Stimulated activated CD8-positive, alpha-beta memory T cell treated with anti-CD3 and anti-CD28 coated beads, Interleukin-7, amount 100 ng/mL, for 48 hours (primary cell): ENCODE measurements around the gene CBFA2T3.

Experiments used
- DNase-seq, 2 donors: peaks; one replicate each; pipeline ENCODE4 v3.0.0-alpha.2; 2020; ENCODE audit warnings: low read depth in 1 of 2; ENCODE audit errors: extremely low read depth in 1 of 2

CBFA2T3 gene

GRCh38 chr16:88865310-88865709, 111.7 kb downstream of the CBFA2T3 start:
- no peak for DNase-seq

GRCh38 chr16:88864521-88864920, 112.5 kb downstream of the CBFA2T3 start:
- DNase-seq = no peak

- DNase-seq = no peak
Measured at GRCh38 chr16:88864099-88864498, 112.9 kb downstream of the CBFA2T3 start.

GRCh38 chr16:88863426-88863825, 113.6 kb downstream of the CBFA2T3 start:
- no peak for DNase-seq

- DNase-seq = no peak
Measured at GRCh38 chr16:88862968-88863367, 114.0 kb downstream of the CBFA2T3 start.

GRCh38 chr16:88861359-88861758, 115.6 kb downstream of the CBFA2T3 start:
- no peak for DNase-seq

- no peak for DNase-seq
Measured at GRCh38 chr16:88859381-88860091, 117.5 kb downstream of the CBFA2T3 start.

GRCh38 chr16:88857728-88858339, 119.2 kb downstream of the CBFA2T3 start:
- DNase-seq = peak; percentile 46 to 65

- peak; percentile 95 to 97 for DNase-seq
Measured at GRCh38 chr16:88856828-88857727, 119.9 kb downstream of the CBFA2T3 start, which contains the start of the genes GALNS and TRAPPC2L. TSS of gene GALNS (minus strand) at chr16:88856947. CDS start at chr16:88856877, 70 bp downstream. TSS of gene TRAPPC2L (plus strand) at chr16:88857127. CDS start at chr16:88857151, 24 bp downstream.

GRCh38 chr16:88856122-88856827, 120.7 kb downstream of the CBFA2T3 start:
- no peak for DNase-seq

GRCh38 chr16:88855736-88856121, 121.3 kb downstream of the CBFA2T3 start:
- DNase-seq = no peak

GRCh38 chr16:88855176-88855575, 121.8 kb downstream of the CBFA2T3 start:
- DNase-seq = no peak

GRCh38 chr16:88854306-88855111, 122.5 kb downstream of the CBFA2T3 start:
- DNase-seq = peak in 1 of 2 donors; percentile 17

- DNase-seq = no peak
Measured at GRCh38 chr16:88853325-88853941, 123.6 kb downstream of the CBFA2T3 start.

- no peak for DNase-seq
Measured at GRCh38 chr16:88851616-88852015, 125.4 kb downstream of the CBFA2T3 start.

- DNase-seq = no peak
Measured at GRCh38 chr16:88850531-88851199, 126.3 kb downstream of the CBFA2T3 start.

GRCh38 chr16:88848557-88848956, 128.4 kb downstream of the CBFA2T3 start:
- no peak for DNase-seq

- no peak for DNase-seq
Measured at GRCh38 chr16:88847654-88848053, 129.4 kb downstream of the CBFA2T3 start.

- DNase-seq = no peak
Measured at GRCh38 chr16:88846088-88846487, 130.9 kb downstream of the CBFA2T3 start.
